NOMO-1 (cell line): ENCODE measurements around the gene NLGN1.

Experiments
- DNase-seq, 2 experiments: peaks; one replicate each; lab custom pipeline; 2025; ENCODE audit not compliant: unreplicated experiment in 2 of 2; lab: John Stamatoyannopoulos, UW

Gene NLGN1

DNA sequence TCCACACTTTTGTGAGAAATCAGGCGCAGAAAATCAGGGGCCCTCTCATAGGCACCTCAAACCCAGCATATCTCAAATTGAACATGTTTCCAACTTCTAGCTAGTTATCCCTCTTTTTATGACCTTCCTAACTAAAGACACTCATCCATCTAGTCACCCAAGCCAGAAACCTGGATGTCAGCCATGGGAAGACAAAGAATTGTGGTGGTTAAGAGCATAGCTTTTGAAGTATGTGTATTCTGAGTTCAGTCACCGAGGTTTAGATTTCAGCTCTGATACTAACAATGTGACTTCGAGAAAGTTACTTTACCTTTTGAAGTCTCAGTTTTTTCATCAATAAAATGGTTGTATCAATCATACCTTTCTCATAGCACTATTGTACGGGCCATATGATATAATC, 495.5 kb downstream of the NLGN1 start:
- DNase-seq, result no peak

DNA sequence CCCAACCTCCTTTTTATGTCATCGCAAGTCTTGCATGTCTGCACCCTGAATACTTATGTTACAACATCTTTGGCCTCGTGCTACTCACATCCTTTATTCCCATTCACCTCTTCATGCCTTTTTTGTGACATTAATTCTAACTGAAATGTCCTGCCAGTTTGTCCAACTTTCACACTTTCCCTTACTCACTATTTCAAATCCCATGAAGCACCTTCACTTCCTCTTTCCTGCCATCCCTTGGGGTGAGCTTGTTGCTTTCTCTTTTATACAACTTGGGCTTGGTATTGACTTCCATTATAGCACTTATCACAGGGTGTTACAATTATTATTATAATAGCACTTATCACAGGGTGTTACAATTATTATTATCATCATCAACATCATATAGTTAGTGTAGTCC, 496.3 kb downstream of the NLGN1 start:
- no peak for DNase-seq

DNA sequence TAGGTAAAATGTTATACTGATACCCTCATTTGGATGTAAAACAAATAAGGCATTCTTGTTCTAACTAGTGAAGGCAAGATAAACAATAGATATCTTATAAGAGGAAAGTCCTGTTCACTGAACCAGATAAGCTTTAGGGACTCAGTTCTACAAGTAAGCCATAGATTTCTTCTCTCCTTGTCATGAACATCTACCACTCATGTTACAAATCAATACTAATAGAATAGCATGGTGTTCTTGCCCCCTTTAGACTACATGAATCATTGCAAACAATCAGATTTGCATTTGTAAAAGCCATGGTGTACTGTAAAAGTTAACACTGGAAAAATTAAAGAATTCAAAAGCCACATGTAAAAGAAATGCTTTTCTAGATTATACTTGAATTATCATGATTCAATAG, 500.1 kb downstream of the NLGN1 start:
- DNase-seq, result no peak

DNA sequence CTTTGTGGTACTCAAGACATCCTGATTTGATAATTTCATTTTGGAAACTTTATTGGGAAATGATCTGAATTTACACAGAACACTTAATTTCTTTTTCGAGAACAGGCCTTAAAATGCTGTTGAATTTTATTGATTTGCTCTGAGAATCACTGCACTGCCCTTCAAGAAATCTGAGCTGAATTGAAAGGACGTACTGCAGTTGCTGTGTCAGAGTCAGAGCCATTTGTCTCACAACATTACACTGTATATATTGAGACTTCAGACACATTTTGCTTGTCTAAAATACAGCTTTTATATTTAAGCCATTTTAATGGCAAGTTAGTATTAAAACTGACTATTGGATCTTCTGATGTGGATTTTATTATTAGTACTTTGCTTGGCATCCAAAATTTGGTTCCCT, 504.1 kb downstream of the NLGN1 start:
- DNase-seq, result no peak

DNA sequence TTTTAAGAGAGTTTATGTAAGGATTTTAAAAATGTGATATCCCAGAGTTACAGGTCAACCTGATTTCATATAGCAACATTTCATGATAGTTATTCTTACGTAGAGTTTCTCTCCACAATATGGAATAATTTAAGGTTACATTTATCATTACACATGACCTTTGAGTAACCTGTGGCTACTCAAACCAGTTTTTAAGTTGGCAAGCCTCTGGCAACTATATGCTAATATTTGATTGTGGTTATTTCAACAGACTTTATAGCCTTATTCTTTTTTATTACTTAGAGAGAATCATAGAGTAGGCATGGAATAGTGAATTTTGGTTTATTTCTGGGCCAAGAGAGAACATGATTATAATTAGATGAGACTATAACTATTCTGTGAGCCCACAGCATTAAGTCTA, 504.9 kb downstream of the NLGN1 start:
- DNase-seq, result no peak

DNA sequence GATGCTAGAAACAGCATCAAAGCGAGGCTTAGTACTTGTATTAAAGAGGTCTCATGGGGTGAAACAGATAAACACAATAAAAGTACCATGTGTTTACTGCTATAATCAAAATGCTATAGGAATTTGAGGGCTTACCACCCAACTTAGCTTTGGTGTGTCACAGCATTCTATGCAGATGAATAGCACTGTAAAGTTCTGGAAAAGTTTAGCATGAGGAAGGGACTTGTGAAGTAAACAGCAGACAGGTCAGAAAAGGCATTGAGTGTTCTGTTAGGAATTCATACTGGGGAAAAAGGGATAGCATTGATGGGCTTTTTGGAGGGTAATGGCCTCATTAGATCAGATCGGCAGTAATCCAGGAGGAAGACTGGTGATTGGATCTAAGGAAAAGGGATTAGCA, 505.3 kb downstream of the NLGN1 start:
- DNase-seq, result no peak

DNA sequence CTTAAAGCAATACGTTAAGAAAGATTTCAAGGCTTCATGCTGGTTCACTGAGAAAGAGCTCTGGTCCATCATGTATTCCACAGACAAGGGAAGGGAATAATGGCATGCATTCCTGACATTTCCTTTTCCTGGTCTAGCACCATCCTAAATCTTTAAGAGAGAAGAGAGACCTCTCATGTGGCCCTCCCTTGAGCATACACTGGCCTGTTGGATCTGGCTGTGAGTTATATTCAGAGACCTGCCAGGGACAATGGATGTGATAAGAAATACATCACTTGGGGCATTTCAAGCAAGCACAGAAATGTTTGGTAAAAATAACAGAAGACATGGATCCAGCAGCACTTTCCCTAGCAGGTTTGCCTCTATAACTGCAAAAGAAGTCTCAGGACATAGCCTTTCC, 507.8 kb downstream of the NLGN1 start:
- no peak for DNase-seq

DNA sequence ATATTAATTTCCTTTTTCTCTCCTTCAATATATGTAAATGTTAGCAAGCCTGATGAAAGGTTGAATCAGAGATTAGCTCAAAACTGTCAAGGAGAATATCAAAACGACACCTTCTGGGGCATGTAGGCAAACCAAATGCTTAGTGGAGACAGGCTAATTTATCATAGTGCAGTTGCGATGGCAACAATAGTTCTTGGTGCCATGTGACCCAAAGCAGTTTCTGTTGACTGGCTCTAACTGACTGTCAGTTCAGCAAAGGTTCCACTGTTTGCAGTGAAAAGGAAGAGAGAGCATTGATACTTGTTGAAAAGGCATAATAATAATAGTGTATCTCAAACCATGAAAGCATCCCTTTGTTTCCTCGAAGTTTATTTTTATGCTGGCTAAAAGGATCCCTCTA, 513.9 kb downstream of the NLGN1 start:
- no peak for DNase-seq

DNA sequence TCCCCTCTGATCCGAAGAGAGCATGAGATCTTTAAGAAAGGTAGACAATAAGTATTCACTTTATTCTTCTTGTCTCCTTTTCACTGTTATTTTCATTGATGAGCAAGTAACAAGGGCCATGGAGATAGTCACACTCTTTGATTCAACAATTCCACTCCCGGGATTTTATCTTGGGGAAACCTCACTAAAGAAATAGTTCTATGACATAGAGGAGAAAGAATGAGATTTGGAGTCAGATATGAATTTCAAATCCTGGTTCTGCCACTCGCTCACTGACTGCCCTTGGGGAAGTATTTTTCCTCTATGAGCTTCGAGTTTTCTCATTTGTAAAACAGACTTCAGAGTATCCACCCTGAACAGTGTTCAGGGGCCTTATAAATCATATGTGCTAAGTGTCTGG, 514.6 kb downstream of the NLGN1 start:
- no peak for DNase-seq

DNA sequence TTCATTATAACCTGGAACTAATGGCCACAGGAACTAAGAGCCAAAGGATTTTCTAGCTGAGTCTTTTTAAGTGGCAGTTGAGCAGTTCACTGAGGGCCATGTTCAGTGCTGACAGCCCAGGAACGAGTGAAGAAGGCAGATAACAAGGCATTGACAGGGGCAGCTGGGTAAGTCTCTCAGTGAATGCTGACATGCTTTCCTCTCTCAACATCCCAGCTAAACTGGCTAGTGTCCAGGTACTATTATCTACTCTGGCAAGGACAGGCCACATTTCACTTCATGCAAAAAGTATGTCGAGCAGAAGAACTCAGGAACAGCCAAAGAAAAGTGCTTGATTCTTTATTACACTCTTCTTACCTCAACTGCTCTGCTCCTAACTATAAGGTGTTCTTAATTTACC, 515.9 kb downstream of the NLGN1 start:
- no peak for DNase-seq

DNA sequence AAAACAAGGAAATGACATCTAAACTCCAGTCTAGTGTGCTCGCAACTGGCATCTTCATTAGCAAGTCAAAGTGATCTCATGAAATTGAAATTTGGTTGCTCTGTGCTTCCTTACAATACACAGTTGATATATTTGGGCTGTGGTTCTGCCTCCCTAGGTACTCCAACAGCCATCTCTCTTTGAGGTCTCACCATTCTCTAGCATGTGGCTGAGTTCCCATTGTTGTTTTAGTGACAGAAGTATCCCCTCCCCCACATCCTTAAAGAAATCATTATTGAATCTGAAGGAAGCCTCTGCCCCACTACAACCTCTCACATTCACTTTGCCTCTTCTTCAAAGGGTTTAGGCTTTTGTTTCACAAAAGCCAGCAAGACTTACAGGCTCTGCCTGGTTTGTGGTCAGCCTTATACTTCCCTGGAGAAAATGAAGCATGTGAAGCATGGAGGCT, 516.5 kb downstream of the NLGN1 start:
- no peak for DNase-seq

DNA sequence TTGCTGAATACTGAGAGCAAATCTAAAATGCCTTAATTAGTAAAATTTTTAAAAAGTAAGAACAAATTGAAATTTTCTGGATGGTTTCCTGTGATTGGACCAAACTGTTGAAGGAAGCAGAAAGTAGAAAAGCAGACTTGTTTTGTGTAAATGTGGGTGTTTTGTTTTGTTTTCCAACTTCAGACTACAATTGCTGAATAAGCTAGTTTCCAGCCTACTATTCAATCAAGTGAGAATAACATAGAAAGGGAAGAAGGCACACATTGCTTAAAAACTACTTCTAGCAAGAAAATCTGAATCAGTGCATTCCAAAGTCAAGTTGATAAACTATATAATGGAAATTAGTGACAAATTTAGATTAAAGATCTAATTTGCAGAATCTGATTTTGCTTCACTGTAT, 519.3 kb downstream of the NLGN1 start:
- no peak for DNase-seq

DNA sequence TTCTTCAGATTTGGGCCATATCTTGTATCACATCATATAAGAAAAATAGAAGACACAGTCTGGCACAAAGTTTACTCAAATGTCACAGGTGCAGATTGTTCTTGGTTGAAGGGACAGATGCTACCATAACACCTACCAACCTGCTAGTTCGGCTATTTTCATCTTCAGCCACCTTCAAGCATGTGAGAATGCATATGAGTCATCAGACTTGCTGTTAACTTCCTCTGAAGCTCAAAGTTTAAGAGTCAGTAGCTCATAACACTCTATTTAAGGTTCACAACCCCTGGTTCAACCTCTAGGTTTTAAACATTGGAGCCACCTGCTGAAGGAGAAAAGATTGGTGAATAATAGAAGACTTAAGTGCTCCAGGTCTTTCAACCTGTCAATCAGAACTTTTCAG, 522.8 kb downstream of the NLGN1 start:
- DNase-seq, result no peak

DNA sequence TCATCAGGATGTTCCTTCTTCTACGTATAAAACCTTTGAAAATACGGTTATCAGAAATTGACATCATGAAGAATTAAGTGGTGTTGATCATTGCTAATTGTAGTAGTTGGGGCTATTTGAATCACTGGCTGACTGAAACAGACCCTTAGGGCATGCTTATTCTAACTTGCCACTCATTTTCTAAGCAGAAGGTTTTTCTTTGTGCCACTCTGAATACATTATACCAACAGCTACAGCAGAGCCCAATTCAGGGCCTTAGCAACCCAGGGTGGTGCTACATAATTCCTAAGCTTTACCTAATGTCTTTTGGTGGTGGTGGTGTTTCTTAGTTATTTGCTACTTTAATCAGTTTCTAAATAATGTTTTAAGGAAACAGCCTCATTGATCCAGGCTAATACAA, 524.2 kb downstream of the NLGN1 start:
- no peak for DNase-seq

DNA sequence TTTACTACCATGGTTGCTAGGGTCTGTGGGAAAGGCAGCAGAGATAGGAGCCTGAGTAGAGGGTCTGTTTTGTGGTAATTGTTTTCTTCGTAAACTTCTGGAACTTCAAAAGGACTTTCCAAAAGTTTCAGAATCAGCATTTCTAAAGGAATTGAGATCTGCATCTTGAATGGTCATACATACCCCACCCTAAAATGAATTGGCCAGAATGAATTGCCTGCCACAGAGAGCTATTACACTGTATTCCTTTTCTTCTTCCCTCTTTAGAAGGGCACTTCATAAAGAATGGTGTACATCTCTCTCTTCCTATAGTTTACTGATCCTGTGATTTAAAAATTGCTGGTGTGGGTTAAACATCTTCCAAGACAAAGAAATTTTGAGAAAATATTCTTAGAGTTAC, 525.7 kb downstream of the NLGN1 start:
- DNase-seq, result no peak

DNA sequence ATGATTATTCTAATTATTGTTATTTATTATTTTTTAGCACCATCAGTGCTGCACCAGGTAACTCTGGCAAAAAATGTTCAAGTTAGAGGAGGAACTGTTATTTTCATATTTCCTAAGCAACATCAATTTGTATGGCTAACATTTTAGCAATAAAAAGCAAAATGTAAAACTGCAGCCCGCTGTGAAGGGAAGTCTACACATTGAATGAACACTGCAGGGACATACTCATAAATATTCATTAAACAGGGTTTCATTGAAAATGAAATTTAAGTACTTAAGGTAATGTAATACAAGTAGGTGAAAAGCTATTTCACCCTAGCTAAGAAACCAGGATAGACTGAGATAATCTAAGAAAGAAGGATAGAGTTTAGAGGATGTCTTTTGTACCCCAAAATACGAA, 532.7 kb downstream of the NLGN1 start:
- no peak for DNase-seq

DNA sequence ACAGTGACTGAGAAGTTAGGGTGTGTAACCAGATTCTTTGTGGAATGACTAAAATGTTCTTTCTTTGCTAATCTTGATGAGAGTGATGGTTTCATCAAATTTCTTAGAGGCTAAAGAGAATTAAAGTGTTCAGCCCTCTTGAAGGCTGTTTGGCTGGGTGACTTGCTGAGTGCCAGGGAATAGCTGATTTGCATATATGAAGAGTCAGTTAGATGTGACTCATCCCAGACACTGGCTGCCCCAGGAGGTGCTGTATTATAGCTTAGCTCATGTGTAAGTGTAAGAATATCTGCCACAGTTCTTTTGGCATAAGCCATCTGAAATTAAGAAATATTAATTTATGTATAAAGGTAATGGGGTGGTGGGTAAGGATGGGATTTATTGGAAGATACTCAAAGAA, 535.1 kb downstream of the NLGN1 start:
- no peak for DNase-seq

DNA sequence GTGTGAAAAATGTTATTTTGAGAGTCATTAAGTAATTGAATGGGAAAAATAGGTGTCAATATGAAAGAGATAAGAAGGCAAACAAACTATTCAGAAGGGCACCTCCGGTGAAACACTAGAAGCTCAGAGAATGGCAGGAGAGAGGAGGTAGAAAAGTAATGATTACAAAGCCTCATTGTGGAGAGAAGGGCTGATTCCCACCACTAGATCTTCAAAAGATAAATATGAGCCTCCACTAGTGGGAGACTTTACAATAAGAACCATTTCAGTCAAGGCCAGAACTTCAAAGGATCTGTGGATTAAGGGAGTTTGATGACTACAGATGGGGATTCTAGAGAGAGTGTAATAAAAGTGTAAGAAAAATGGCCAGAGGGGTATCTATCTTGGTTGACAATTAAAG, 535.6 kb downstream of the NLGN1 start:
- DNase-seq, result no peak

DNA sequence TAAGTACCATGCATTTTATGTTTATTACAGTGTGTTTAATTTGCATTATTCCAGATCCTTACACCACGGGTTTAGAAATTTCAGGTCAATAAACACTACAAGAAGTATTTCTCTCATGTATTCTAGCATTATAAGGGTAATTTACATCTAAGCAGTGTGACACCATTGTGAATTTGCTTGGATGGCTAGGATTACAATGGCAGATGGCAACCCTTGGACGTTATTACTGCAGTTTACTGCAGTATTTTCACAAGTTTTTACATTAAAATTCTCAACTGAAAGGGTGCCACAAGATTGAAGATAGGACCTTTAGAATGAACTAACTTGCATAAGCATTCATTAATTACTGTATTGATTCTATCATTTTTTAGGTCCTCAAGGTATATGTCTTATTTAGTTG, 538.8 kb downstream of the NLGN1 start:
- DNase-seq, result no peak

DNA sequence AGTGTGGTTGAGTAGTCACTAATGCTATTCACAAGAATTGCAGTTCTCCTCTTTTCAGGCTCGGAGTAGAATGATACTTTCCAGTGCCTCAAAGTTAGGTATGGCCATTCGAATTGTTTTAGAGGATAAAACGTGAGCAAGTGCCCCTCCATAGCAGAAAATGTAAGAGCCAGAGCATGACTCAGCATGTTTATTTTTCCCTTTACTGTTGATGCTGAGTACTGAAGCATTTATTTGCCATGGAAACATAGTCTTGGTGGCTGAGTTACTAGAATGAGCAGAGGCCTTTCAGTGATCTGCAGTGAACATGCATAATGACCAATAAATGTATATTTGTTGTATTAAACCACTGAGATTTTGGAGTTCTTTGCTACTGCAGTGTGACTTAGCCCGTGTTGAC, 540.6 kb downstream of the NLGN1 start:
- DNase-seq, result no peak

DNA sequence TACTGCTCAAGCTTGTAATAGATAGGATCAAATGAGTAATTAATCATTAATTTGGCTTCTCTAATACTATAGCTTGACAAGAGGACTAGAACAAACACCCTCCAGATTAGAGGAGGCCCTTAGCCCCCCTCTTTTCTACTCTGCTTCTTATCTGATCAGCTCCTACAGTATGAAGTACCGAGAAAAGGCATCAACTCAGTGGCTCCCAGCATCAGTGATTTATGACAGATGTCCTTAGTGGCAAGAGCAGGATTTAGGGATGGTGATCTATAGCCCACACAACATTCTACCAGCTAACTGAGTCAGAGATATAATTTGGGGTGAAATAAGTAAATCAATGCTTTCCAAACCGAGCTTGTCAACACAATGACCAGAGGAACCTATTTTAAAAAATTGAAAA, 541.1 kb downstream of the NLGN1 start:
- no peak for DNase-seq

DNA sequence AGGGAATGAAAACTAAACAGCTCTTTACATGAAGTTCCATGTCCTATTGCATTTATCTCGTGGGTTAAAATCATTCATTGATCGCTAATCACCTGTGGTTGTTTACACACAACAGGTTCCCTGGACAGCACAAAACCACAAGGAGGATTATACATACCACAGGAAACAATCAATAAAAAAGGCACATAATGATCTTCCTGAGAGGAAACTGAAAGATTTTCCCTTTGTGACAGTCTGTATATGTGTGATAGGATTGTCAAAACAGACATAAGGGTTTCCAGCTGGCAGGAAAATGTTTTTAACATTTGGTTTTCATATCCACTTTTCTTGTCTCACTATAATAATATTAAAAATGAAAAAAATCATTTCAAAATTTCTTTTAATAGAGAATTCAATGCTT, 541.8 kb downstream of the NLGN1 start:
- no peak for DNase-seq

DNA sequence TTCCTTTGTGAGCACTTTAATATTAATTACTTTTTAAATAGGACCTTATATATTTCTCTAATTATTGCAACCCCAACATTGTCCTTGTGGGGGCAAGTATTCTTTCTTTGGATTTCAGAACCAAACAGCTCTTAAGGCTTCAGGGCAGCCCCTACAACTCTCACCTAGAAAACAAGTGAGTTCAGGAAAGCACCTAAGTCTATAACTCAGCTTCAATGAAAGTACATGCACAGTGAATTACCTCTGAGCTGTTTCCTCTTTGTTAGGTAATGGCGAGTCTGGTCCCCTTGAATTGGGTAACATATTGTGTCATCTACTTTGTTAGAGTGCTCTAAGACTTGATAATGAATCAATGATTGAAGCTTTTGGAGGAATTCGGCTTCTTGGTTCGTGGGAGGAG, 545.7 kb downstream of the NLGN1 start:
- DNase-seq, result no peak

DNA sequence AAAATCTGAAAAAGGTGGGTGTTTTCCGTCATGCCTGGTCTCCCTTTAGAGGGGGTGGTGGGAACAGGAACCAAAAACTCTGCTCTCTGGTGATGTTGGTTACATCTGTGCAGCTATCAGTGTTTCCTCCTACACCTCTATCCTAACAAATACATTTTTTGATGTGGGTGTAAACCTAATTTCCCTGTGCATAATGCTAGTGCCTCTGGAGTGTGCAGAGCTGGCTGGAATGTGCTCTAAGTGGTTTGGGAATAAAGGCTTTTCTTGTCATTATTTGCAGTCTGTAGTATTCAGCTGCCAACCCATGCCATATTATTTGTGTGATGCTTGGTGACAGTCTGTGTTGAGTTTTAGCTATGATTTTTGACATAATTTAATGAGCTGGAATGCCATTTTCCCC, 547.6 kb downstream of the NLGN1 start:
- DNase-seq, result no peak
